Skeletal muscle tissue (tissue), 4 donors: ENCODE measurements around the gene KRT79. TPM values are rescaled to one million over a fixed set of nuclear protein-coding genes. Genes with fewer than 3 reads are reported as not detected.

Source experiments
- H3K27ac ChIP-seq: one replicate; pipeline ENCODE4 v1.7.0; 2013; ENCODE audit warnings: mild to moderate bottlenecking, low read depth, low read length, inconsistent platforms
- H3K27me3 ChIP-seq, 3 donors: one replicate each; pipeline ENCODE4 v1.7.0; 2013; ENCODE audit warnings: low read length in 3 of 3; ENCODE audit not compliant: control insufficient read depth in 3 of 3, insufficient read depth in 3 of 3
- H3K36me3 ChIP-seq, 3 donors: one replicate each; pipeline ENCODE4 v1.7.0; 2013; ENCODE audit warnings: low read length in 3 of 3; ENCODE audit not compliant: control insufficient read depth in 3 of 3, insufficient read depth in 3 of 3
- H3K4me1 ChIP-seq, 3 donors: one replicate each; pipeline ENCODE4 v1.7.0; 2013; ENCODE audit warnings: low read length in 3 of 3, mild to moderate bottlenecking in 3 of 3; ENCODE audit not compliant: control insufficient read depth in 3 of 3, insufficient read depth in 3 of 3
- H3K4me3 ChIP-seq, 3 donors: one replicate each; pipeline ENCODE4 v1.7.0; 2013; ENCODE audit warnings: low read length in 3 of 3
- H3K9ac ChIP-seq, 3 donors: one replicate each; pipeline ENCODE4 v1.7.0; 2013; ENCODE audit warnings: low read length in 3 of 3, mild to moderate bottlenecking in 3 of 3, moderate library complexity in 2 of 3, low read depth in 1 of 3
- H3K9me3 ChIP-seq, 3 donors: one replicate each; pipeline ENCODE4 v1.7.0; 2013; ENCODE audit warnings: low read length in 3 of 3; ENCODE audit not compliant: control insufficient read depth in 3 of 3
- total RNA-seq: library from RNA; depleted of rRNA; stranded (reverse); fragments of >200 nt; gene quantifications from one replicate; pipeline ENCODE4 v1.2.3, GENCODE V29; 2014
- donor health status: Osteomylitis.

KRT79 gene
- total RNA-seq, 1 donor from 2014 or later = 1.6 TPM

GRCh38 chr12:52813885-52814709, 20.0 kb downstream of the KRT79 start, which contains the start of gene KRT4:
KRT4 (minus strand) TSS chr12:52814116; CDS start chr12:52814058, 58 bp downstream.
- no peak within 1 kb of the TSS for H3K9ac ChIP-seq
- no peak within 1 kb of the TSS for H3K4me3 ChIP-seq
- H3K4me1 ChIP-seq = no peaks in the 10 kb centered on the region
- peaks cover 15 to 21% (median 19%) of the 10 kb centered on the region in 3 donors for H3K27me3 ChIP-seq
- H3K36me3 ChIP-seq = no peaks in the 10 kb centered on the region
- no peaks in the 10 kb centered on the region for H3K9me3 ChIP-seq
- H3K27ac ChIP-seq = no peak within 1 kb of the TSS

GRCh38 chr12:52813203-52813819, 20.8 kb downstream of the KRT79 start:
- Histone ChIP-seq H3K4me3 (no peak overlapping the region), H3K36me3 (no peaks in the 10 kb centered on the region), H3K27ac (no peak overlapping the region), H3K27me3 (peaks cover 12 to 22% (median 20%) of the 10 kb centered on the region in 3 donors), H3K4me1 (no peaks in the 10 kb centered on the region), H3K9me3 (no peaks in the 10 kb centered on the region), H3K9ac (no peak overlapping the region)

GRCh38 chr12:52812749-52813148, 21.4 kb downstream of the KRT79 start:
- Histone ChIP-seq H3K4me1 (no peaks in the 10 kb centered on the region), H3K27me3 (peaks cover 12 to 19% (median 17%) of the 10 kb centered on the region in 3 donors), H3K27ac (no peak overlapping the region), H3K4me3 (no peak overlapping the region), H3K36me3 (no peaks in the 10 kb centered on the region), H3K9ac (no peak overlapping the region), H3K9me3 (no peaks in the 10 kb centered on the region)

GRCh38 chr12:52812073-52812400, 22.1 kb downstream of the KRT79 start:
- no peaks in the 10 kb centered on the region for H3K36me3 ChIP-seq
- H3K9me3 ChIP-seq = no peaks in the 10 kb centered on the region
- no peak overlapping the region for H3K9ac ChIP-seq
- no peak overlapping the region for H3K4me3 ChIP-seq
- no peaks in the 10 kb centered on the region for H3K4me1 ChIP-seq
- H3K27me3 ChIP-seq = peaks cover 7 to 20% (median 19%) of the 10 kb centered on the region in 3 donors
- no peak overlapping the region for H3K27ac ChIP-seq

GRCh38 chr12:52811191-52812072, 22.7 kb downstream of the KRT79 start:
- no peaks in the 10 kb centered on the region for H3K9me3 ChIP-seq
- H3K36me3 ChIP-seq = no peaks in the 10 kb centered on the region
- H3K4me3 ChIP-seq = no peak overlapping the region
- no peak overlapping the region for H3K9ac ChIP-seq
- no peaks in the 10 kb centered on the region for H3K4me1 ChIP-seq
- no peak overlapping the region for H3K27ac ChIP-seq
- H3K27me3 ChIP-seq = peaks cover 7 to 22% (median 21%) of the 10 kb centered on the region in 3 donors

GRCh38 chr12:52810554-52810953, 23.6 kb downstream of the KRT79 start:
- Histone ChIP-seq H3K4me1 (no peaks in the 10 kb centered on the region), H3K9ac (no peak overlapping the region), H3K27me3 (peaks cover 7 to 24% (median 21%) of the 10 kb centered on the region in 3 donors), H3K27ac (no peak overlapping the region), H3K9me3 (no peaks in the 10 kb centered on the region), H3K4me3 (no peak overlapping the region), H3K36me3 (no peaks in the 10 kb centered on the region)

- Histone ChIP-seq H3K9me3 (no peaks in the 10 kb centered on the region), H3K27ac (no peak overlapping the region), H3K36me3 (no peaks in the 10 kb centered on the region), H3K4me1 (no peaks in the 10 kb centered on the region), H3K4me3 (no peak overlapping the region), H3K27me3 (peaks cover 7 to 27% (median 21%) of the 10 kb centered on the region in 3 donors), H3K9ac (no peak overlapping the region)
Observed at GRCh38 chr12:52809166-52809565, 24.9 kb downstream of the KRT79 start.

GRCh38 chr12:52808573-52809160, 25.4 kb downstream of the KRT79 start:
- Histone ChIP-seq H3K9me3 (no peaks in the 10 kb centered on the region), H3K27me3 (peaks cover 7 to 27% (median 21%) of the 10 kb centered on the region in 3 donors), H3K27ac (no peak overlapping the region), H3K36me3 (no peaks in the 10 kb centered on the region), H3K4me1 (no peaks in the 10 kb centered on the region), H3K9ac (no peak overlapping the region), H3K4me3 (no peak overlapping the region)

- Histone ChIP-seq H3K27me3 (peaks cover 7 to 27% (median 21%) of the 10 kb centered on the region in 3 donors), H3K9ac (no peak overlapping the region), H3K4me3 (no peak overlapping the region), H3K36me3 (no peaks in the 10 kb centered on the region), H3K4me1 (no peaks in the 10 kb centered on the region), H3K9me3 (no peaks in the 10 kb centered on the region), H3K27ac (no peak overlapping the region)
Observed at GRCh38 chr12:52807544-52808470, 26.3 kb downstream of the KRT79 start.
